AG04450 (cell line): ENCODE data around the gene BANF2. TPM values are rescaled to one million over a fixed set of nuclear protein-coding genes. Genes with fewer than 3 reads are reported as not detected.

Source experiments
- CTCF ChIA-PET: fragments of 300-600, 350-600 bp; formaldehyde crosslinking; extraction: SDS; loops from one replicate; lab custom pipeline; 2022; ENCODE audit warnings: antibody characterized with exemption, inconsistent platforms; lab: Charles Lee
- POLR2A ChIA-PET: fragments of 350-600 bp; formaldehyde crosslinking; extraction: SDS; loops from one replicate; lab custom pipeline; 2021; ENCODE audit warnings: antibody characterized with exemption, inconsistent platforms; lab: Yijun Ruan, JAX
- DNase-seq: peaks from one replicate; pipeline ENCODE4 v3.0.0-alpha.2; 2011; ENCODE audit warnings: low read depth, low spot score
- H3K27ac ChIP-seq: one replicate; pipeline ENCODE4 v1.5.1; 2012; ENCODE audit warnings: low read depth, low read length, control low read depth
- H3K27me3 ChIP-seq: one replicate; pipeline ENCODE4 v1.6.0; 2012; ENCODE audit warnings: low read length; ENCODE audit not compliant: control insufficient read depth, insufficient read depth
- H3K4me3 ChIP-seq: 2 replicates; pipeline ENCODE4 v1.5.1; 2011; ENCODE audit warnings: mild to moderate bottlenecking, low read depth, low read length, control low read depth
- H3K9me3 ChIP-seq: 2 replicates; pipeline ENCODE4 v1.5.1; 2012; ENCODE audit warnings: low read length; ENCODE audit not compliant: control insufficient read depth, insufficient read depth
- CTCF ChIP-seq: IDR thresholded peaks from 2 replicates; pipeline ENCODE4 v1.5.1; 2011; ENCODE audit warnings: low read depth, low read length, control low read depth, inconsistent platforms
- polyA plus RNA-seq: library from polyadenylated mRNA; depleted of rRNA; stranded (reverse); fragments of >200 nt; gene quantifications from 2 replicates; pipeline ENCODE4 v1.2.3, GENCODE V29; 2011

BANF2 gene
- polyA plus RNA-seq, 1 experiment = not detected

GRCh38 chr20:17663486-17663885, 36.3 kb upstream of the BANF2 start:
- no peak for DNase-seq
- no peaks in the 10 kb centered on the region for H3K27me3 ChIP-seq
- H3K4me3 ChIP-seq = no peak overlapping the region
- ChIA-PET POLR2A (no interaction called here), CTCF (interaction anchor here (2.2 kb wide), 1 partner anchor 8 kb away, joined by 10 read pairs; no protein-coding TSS in a partner anchor)
- H3K27ac ChIP-seq = no peak overlapping the region
- H3K9me3 ChIP-seq = peaks cover 11% of the 10 kb centered on the region
- no peak for TF ChIP-seq CTCF

- POLR2A ChIA-PET = interaction anchor here (0.7 to 1.4 kb wide), 4 partner anchors 8 to 190 kb away, joined by 3 to 4 read pairs (median 3); no protein-coding TSS in a partner anchor
- Histone ChIP-seq H3K4me3 (no peak overlapping the region), H3K27me3 (no peaks in the 10 kb centered on the region), H3K27ac (no peak overlapping the region), H3K9me3 (peaks cover 4% of the 10 kb centered on the region; the same call in 1 of the 2 replicates)
- CTCF ChIA-PET = interaction anchor here (1.0 to 3.7 kb wide), 3 partner anchors 9 to 275 kb away, joined by 4 to 14 read pairs (median 10); no protein-coding TSS in a partner anchor
- DNase-seq = no peak
- TF ChIP-seq CTCF = no peak
Measured at GRCh38 chr20:17664025-17664633, 35.6 kb upstream of the BANF2 start.

DNA sequence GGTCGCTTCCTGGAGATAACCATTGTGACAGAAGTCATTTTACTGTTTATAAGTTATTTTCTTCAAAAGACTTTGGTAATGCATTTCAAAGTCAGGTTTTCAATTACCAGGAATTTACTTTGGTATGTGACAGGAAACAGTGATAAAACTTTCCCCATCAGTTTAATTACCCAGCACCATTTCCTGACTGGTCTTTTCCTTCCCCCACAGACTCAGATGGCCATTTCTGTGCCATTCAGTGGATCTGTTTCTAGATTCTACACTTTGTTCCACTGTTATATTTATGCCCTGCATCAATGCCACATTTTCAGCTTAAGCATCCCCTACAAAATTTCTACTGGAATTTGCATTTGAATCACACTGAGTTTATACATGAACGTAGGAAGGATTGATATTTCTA, 34.0 kb upstream of the BANF2 start:
- Histone ChIP-seq H3K4me3 (no peak overlapping the region), H3K27me3 (no peaks in the 10 kb centered on the region), H3K27ac (no peak overlapping the region), H3K9me3 (no peaks in the 10 kb centered on the region)
- POLR2A ChIA-PET = interaction anchor here (1.1 kb wide), 1 partner anchor 271 kb away, joined by 4 read pairs; no protein-coding TSS in a partner anchor
- no peak for DNase-seq
- CTCF ChIA-PET = interaction anchor here (1.2 to 3.7 kb wide), 6 partner anchors 10 to 273 kb away, joined by 3 to 14 read pairs (median 6); no protein-coding TSS in a partner anchor
- no peak for TF ChIP-seq CTCF

DNA sequence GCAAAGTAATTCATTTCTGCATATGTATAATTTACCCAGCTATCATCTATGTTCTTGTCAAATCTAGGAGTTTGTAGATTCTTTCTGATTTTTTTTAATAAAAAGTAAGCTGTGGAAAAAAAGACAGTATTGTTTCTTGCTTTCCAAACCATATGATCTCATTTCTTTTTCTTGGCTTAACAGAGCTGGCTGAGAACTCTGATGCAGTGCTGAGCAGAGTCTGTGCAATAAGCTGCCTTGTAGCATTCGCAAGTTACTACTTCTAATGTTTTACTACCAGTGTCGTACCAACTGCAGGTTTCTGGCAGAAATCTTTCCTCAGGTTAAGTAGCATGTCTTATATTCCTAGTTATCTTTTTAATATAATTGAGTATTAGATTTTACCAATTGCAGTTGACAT, 33.3 kb upstream of the BANF2 start:
- Histone ChIP-seq H3K27me3 (no peaks in the 10 kb centered on the region), H3K9me3 (no peaks in the 10 kb centered on the region), H3K27ac (no peak overlapping the region), H3K4me3 (no peak overlapping the region)
- POLR2A ChIA-PET = interaction anchor here (0.6 to 1.3 kb wide), 5 partner anchors 9 to 281 kb away, joined by 3 to 6 read pairs (median 4); no protein-coding TSS in a partner anchor
- TF ChIP-seq CTCF = no peak
- no peak for DNase-seq
- CTCF ChIA-PET = interaction anchor here (0.7 to 3.7 kb wide), 7 partner anchors 10 to 272 kb away, joined by 3 to 14 read pairs (median 4); no protein-coding TSS in a partner anchor

DNA sequence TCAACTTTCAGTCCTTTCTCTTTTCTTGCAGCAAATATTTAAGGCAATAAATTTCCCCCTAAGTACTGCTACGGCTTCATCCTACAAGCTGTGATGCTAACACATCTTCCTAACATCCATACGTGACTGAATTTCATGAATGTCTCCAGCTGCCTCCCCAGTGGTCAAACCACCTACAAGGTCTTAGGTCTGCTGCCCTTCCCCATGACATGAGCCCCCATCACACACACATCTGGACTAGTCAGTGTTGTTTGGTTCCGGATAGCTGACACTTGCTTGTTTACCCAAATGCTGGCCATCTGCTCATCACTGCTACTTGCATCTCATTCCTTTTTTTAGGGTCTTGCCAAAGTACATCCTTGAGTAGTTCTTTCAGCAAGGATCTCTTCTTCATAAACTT, 32.3 kb upstream of the BANF2 start:
- ChIA-PET CTCF (interaction anchor here (1.7 to 3.7 kb wide), 2 partner anchors 12 to 271 kb away, joined by 8 to 14 read pairs; no protein-coding TSS in a partner anchor), POLR2A (interaction anchor here (1.3 to 1.4 kb wide), 2 partner anchors 8 to 9 kb away, joined by 3 to 5 read pairs; no protein-coding TSS in a partner anchor)
- Histone ChIP-seq H3K4me3 (no peak overlapping the region), H3K27ac (no peak overlapping the region), H3K27me3 (no peaks in the 10 kb centered on the region), H3K9me3 (no peaks in the 10 kb centered on the region)
- TF ChIP-seq CTCF = no peak
- DNase-seq = no peak
